Fibroblast of pulmonary artery (primary cell): ENCODE data around the gene TSHZ2.

Experiments
- DNase-seq: peaks from one replicate; pipeline ENCODE4 v3.0.0-alpha.2; 2010; ENCODE audit warnings: low read depth
- H3K4me3 ChIP-seq: replicated peaks from 2 replicates; pipeline ENCODE4 v1.5.1; 2011; ENCODE audit warnings: low read depth, mild to moderate bottlenecking, control low read depth, low read length, moderate library complexity
- CTCF ChIP-seq: IDR thresholded peaks from 2 replicates; pipeline ENCODE4 v1.5.1; 2011; ENCODE audit warnings: mild to moderate bottlenecking, control low read depth, low read length, inconsistent platforms; ENCODE audit errors: missing control alignments

TSHZ2 gene

GRCh38 chr20:53539516-53539915 is 567.4 kb downstream of the TSHZ2 start:
- no peak for TF ChIP-seq CTCF
- DNase-seq, result no peak
- H3K4me3 ChIP-seq, result no peak overlapping the region
